ENCODE data around the gene SEMA6C.
A peak's percentile ranks its signal among the peaks of the same experiment; 100 is the strongest.

Gene SEMA6C

GRCh38 chr1:151145304-151146071, 943 bp downstream of the SEMA6C start:
- peak; percentile 34 for ATAC-seq
- no peak for TF ChIP-seq BACH2 (CRISPR knock-in tag; IDR thresholded peaks at IDR 0.05; ENCODE audit: borderline replicate concordance)
- no peak for TF ChIP-seq PPARA (CRISPR knock-in tag; IDR thresholded peaks at IDR 0.05; ENCODE audit: borderline replicate concordance)
- no peak for TF ChIP-seq CREB5 (CRISPR knock-in tag; IDR thresholded peaks at IDR 0.05; ENCODE audit: low read depth)
- TF ChIP-seq GLIS3 (CRISPR knock-in tag; IDR thresholded peaks at IDR 0.05) = no peak
- no peak for TF ChIP-seq TOX (CRISPR knock-in tag; IDR thresholded peaks at IDR 0.05; ENCODE audit: borderline replicate concordance)
- no peak for TF ChIP-seq TCF4 (CRISPR knock-in tag; IDR thresholded peaks at IDR 0.05; ENCODE audit: borderline replicate concordance)
- no peak for TF ChIP-seq ESRRG (CRISPR knock-in tag; IDR thresholded peaks at IDR 0.05)
- TF ChIP-seq ZC3H10 (CRISPR knock-in tag; IDR thresholded peaks at IDR 0.05) = no peak
- TF ChIP-seq RARB (CRISPR knock-in tag; IDR thresholded peaks at IDR 0.05) = no peak
- TF ChIP-seq ZFP3 (CRISPR knock-in tag; IDR thresholded peaks at IDR 0.05) = no peak
- TF ChIP-seq, protein P1, sequence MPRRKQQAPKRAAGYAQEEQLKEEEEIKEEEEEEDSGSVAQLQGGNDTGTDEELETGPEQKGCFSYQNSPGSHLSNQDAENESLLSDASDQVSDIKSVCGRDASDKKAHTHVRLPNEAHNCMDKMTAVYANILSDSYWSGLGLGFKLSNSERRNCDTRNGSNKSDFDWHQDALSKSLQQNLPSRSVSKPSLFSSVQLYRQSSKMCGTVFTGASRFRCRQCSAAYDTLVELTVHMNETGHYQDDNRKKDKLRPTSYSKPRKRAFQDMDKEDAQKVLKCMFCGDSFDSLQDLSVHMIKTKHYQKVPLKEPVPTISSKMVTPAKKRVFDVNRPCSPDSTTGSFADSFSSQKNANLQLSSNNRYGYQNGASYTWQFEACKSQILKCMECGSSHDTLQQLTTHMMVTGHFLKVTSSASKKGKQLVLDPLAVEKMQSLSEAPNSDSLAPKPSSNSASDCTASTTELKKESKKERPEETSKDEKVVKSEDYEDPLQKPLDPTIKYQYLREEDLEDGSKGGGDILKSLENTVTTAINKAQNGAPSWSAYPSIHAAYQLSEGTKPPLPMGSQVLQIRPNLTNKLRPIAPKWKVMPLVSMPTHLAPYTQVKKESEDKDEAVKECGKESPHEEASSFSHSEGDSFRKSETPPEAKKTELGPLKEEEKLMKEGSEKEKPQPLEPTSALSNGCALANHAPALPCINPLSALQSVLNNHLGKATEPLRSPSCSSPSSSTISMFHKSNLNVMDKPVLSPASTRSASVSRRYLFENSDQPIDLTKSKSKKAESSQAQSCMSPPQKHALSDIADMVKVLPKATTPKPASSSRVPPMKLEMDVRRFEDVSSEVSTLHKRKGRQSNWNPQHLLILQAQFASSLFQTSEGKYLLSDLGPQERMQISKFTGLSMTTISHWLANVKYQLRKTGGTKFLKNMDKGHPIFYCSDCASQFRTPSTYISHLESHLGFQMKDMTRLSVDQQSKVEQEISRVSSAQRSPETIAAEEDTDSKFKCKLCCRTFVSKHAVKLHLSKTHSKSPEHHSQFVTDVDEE (CRISPR knock-in tag; IDR thresholded peaks at IDR 0.05) = no peak
- TF ChIP-seq, protein P2, sequence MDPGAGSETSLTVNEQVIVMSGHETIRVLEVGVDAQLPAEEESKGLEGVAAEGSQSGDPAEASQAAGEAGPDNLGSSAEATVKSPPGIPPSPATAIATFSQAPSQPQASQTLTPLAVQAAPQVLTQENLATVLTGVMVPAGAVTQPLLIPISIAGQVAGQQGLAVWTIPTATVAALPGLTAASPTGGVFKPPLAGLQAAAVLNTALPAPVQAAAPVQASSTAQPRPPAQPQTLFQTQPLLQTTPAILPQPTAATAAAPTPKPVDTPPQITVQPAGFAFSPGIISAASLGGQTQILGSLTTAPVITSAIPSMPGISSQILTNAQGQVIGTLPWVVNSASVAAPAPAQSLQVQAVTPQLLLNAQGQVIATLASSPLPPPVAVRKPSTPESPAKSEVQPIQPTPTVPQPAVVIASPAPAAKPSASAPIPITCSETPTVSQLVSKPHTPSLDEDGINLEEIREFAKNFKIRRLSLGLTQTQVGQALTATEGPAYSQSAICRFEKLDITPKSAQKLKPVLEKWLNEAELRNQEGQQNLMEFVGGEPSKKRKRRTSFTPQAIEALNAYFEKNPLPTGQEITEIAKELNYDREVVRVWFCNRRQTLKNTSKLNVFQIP (CRISPR knock-in tag; IDR thresholded peaks at IDR 0.05; ENCODE audit: borderline replicate concordance, low read depth) = no peak
- no peak for TF ChIP-seq CSDC2 (CRISPR knock-in tag; IDR thresholded peaks at IDR 0.05)

GRCh38 chr1:151144474-151145303, 1.7 kb downstream of the SEMA6C start:
- TF ChIP-seq ZFP30 (CRISPR knock-in tag; IDR thresholded peaks at IDR 0.05) (no peak), CREB5 (CRISPR knock-in tag; IDR thresholded peaks at IDR 0.05; ENCODE audit: low read depth) (no peak), ZNF70 (CRISPR knock-in tag; IDR thresholded peaks at IDR 0.05) (no peak), PATZ1 (CRISPR knock-in tag; IDR thresholded peaks at IDR 0.05; ENCODE audit: borderline replicate concordance) (no peak), GLIS3 (CRISPR knock-in tag; IDR thresholded peaks at IDR 0.05) (no peak), ARNTL (CRISPR knock-in tag; IDR thresholded peaks at IDR 0.05; ENCODE audit: borderline replicate concordance, low read depth) (no peak), ISL1 (CRISPR knock-in tag; IDR thresholded peaks at IDR 0.05) (no peak), RARB (CRISPR knock-in tag; IDR thresholded peaks at IDR 0.05) (no peak), SNAI2 (CRISPR knock-in tag; IDR thresholded peaks at IDR 0.05) (no peak), ZNF8 (CRISPR knock-in tag; IDR thresholded peaks at IDR 0.05) (no peak), TOX (CRISPR knock-in tag; IDR thresholded peaks at IDR 0.05; ENCODE audit: borderline replicate concordance) (no peak), BACH2 (CRISPR knock-in tag; IDR thresholded peaks at IDR 0.05; ENCODE audit: borderline replicate concordance) (no peak), OSR1 (CRISPR knock-in tag; IDR thresholded peaks at IDR 0.05) (no peak)
- TF ChIP-seq, protein P2 (CRISPR knock-in tag; IDR thresholded peaks at IDR 0.05; ENCODE audit: borderline replicate concordance, low read depth) = no peak
- TF ChIP-seq, protein P1 (CRISPR knock-in tag; IDR thresholded peaks at IDR 0.05) = no peak
- no peak for ATAC-seq

All from SK-N-SH treated with all-trans-retinoic acid at 6 μM for 48 hours (cell line).